GM12878 (cell line): Measurements from ENCODE around the gene CADM2. TPM values are rescaled to one million over a fixed set of nuclear protein-coding genes. Genes with fewer than 3 reads are reported as not detected.

Source experiments
- DPF2 ChIP-seq: fragments of 450-650 bp; IDR thresholded peaks from 2 replicates; pipeline ENCODE4 v1.6.1; 2017; ENCODE audit warnings: mild to moderate bottlenecking
- E4F1 ChIP-seq: fragments of 450-650 bp; IDR thresholded peaks from 2 replicates; pipeline ENCODE4 v1.6.1; 2018; ENCODE audit warnings: borderline replicate concordance, mild to moderate bottlenecking; ENCODE audit not compliant: partially characterized antibody
- FOXK2 ChIP-seq: fragments of 450-650 bp; IDR thresholded peaks from 2 replicates; pipeline ENCODE4 v1.6.1; 2017; ENCODE audit warnings: mild to moderate bottlenecking, moderate library complexity
- JUND ChIP-seq: IDR thresholded peaks from 2 replicates; pipeline ENCODE4 v1.6.1; 2012; ENCODE audit warnings: low read depth, mild to moderate bottlenecking, low read length, improper control_type of control experiment, moderate library complexity
- KDM1A ChIP-seq: fragments of 200-600 bp; sonication (generic); IDR thresholded peaks from 2 replicates; pipeline ENCODE4 v1.6.1; 2016; ENCODE audit warnings: borderline replicate concordance
- MTA3 ChIP-seq: IDR thresholded peaks from 2 replicates; pipeline ENCODE4 v1.6.1; 2012; ENCODE audit warnings: low read length, inconsistent platforms, borderline replicate concordance
- NFYA ChIP-seq: IDR thresholded peaks from 2 replicates; pipeline ENCODE4 v1.6.1; 2011; ENCODE audit warnings: low read depth, mild to moderate bottlenecking, low read length, improper control_type of control experiment, borderline replicate concordance
- SMAD1 ChIP-seq: fragments of 450-650 bp; IDR thresholded peaks from 2 replicates; pipeline ENCODE4 v1.6.1; 2018; ENCODE audit warnings: mild to moderate bottlenecking, low read depth; ENCODE audit not compliant: partially characterized antibody
- microRNA-seq: library from miRNA; unstranded; fragments of <30 nt; microRNA quantifications from one replicate; pipeline ENCODE4, GENCODE V29; 2018
- polyA plus RNA-seq, 11 experiments: library from polyadenylated mRNA; depleted of rRNA in 4 of 11; unstranded in 6 of 11; stranded (reverse) in 5 of 11; fragments of >200 nt; fragmentation: Nextera tagmentation in 4 of 11; fragmentation: Illumina TruSeq in 1 of 11; extraction: Ambion mirVana in 4 of 11; extraction: Trizol in 1 of 11; gene quantifications; 1 replicate in 1 of 11; 2 replicates in 10 of 11; pipeline versions ENCODE4 v1.2.1 to v1.2.3, GENCODE V29; 2011 to 2016; ENCODE audit warnings: inconsistent platforms in 2 of 11, missing spikeins in 2 of 11, low read depth in 1 of 11
- small RNA-seq: library from RNA; depleted of rRNA; stranded (forward); fragments of <200 nt; gene quantifications from one replicate; pipeline ENCODE3, GENCODE V24; 2014
- total RNA-seq, 4 experiments: library from RNA; depleted of rRNA in 3 of 4; stranded (reverse); fragments of >200 nt in 3 of 4; fragmentation: Illumina TruSeq in 1 of 4; extraction: Trizol in 1 of 4; gene quantifications; 2 replicates each; pipeline versions ENCODE4 v1.2.1 to v1.2.3, GENCODE V29; 2013 to 2021
- TF ChIP-seq, protein P1 (sequence below): fragments of 450-650 bp; IDR thresholded peaks from 2 replicates; pipeline ENCODE4 v1.6.1; 2017; ENCODE audit warnings: mild to moderate bottlenecking, moderate library complexity
- TF ChIP-seq, protein P2 (sequence below): fragments of 150-350 bp; IDR thresholded peaks from 2 replicates; pipeline ENCODE4 v1.6.1; 2014; ENCODE audit warnings: mild to moderate bottlenecking, low read depth, low read length

CADM2 gene
- total and polyA plus RNA-seq, 10 of the 15 experiments (the other 5 are each of a cell fraction or from before 2014, with no cell fraction given) = 0.13 TPM; not detected in 9

GRCh38 chr3:86109434-86109833 is 1150.6 kb downstream of the CADM2 start (continued):
- TF ChIP-seq, protein P1, sequence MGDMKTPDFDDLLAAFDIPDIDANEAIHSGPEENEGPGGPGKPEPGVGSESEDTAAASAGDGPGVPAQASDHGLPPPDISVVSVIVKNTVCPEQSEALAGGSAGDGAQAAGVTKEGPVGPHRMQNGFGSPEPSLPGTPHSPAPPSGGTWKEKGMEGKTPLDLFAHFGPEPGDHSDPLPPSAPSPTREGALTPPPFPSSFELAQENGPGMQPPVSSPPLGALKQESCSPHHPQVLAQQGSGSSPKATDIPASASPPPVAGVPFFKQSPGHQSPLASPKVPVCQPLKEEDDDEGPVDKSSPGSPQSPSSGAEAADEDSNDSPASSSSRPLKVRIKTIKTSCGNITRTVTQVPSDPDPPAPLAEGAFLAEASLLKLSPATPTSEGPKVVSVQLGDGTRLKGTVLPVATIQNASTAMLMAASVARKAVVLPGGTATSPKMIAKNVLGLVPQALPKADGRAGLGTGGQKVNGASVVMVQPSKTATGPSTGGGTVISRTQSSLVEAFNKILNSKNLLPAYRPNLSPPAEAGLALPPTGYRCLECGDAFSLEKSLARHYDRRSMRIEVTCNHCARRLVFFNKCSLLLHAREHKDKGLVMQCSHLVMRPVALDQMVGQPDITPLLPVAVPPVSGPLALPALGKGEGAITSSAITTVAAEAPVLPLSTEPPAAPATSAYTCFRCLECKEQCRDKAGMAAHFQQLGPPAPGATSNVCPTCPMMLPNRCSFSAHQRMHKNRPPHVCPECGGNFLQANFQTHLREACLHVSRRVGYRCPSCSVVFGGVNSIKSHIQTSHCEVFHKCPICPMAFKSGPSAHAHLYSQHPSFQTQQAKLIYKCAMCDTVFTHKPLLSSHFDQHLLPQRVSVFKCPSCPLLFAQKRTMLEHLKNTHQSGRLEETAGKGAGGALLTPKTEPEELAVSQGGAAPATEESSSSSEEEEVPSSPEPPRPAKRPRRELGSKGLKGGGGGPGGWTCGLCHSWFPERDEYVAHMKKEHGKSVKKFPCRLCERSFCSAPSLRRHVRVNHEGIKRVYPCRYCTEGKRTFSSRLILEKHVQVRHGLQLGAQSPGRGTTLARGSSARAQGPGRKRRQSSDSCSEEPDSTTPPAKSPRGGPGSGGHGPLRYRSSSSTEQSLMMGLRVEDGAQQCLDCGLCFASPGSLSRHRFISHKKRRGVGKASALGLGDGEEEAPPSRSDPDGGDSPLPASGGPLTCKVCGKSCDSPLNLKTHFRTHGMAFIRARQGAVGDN = no peak
- TF ChIP-seq KDM1A (no peak), FOXK2 (no peak), JUND (no peak), NFYA (no peak), E4F1 (no peak), SMAD1 (no peak), DPF2 (no peak), MTA3 (no peak)
- TF ChIP-seq, protein P2, sequence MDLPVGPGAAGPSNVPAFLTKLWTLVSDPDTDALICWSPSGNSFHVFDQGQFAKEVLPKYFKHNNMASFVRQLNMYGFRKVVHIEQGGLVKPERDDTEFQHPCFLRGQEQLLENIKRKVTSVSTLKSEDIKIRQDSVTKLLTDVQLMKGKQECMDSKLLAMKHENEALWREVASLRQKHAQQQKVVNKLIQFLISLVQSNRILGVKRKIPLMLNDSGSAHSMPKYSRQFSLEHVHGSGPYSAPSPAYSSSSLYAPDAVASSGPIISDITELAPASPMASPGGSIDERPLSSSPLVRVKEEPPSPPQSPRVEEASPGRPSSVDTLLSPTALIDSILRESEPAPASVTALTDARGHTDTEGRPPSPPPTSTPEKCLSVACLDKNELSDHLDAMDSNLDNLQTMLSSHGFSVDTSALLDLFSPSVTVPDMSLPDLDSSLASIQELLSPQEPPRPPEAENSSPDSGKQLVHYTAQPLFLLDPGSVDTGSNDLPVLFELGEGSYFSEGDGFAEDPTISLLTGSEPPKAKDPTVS = no peak

Small RNA genes within 50 kb of the gene (microRNA-seq; reads per million reads assigned to microRNA genes)
- gene MIR5688 = not detected

Small RNA genes within 50 kb of the gene (small RNA-seq; reads per million reads assigned to genes)
- not detected for gene MIR5688
